ENCODE results near the gene CAPN14.

Gene CAPN14

GRCh38 chr2:31217465-31218200 lies at the start of gene CAPN14:
Gene CAPN14, minus strand, starts transcription at chr2:31217515. Its CDS starts 12,068 bp downstream, at chr2:31205447.
- H3K4me3 ChIP-seq (ENCODE audit: control insufficient read depth, low read depth, low read length), result no peak within 1 kb of the TSS
- TF ChIP-seq CTCF (conservative IDR thresholded peaks at IDR 0.05; ENCODE audit: control insufficient read depth, insufficient read depth, low read depth, low read length), result no peak
- DNase-seq (ENCODE audit: low read depth), result no peak

GRCh38 chr2:31266804-31267203 lies 49.5 kb upstream of the CAPN14 start:
- TF ChIP-seq CTCF (conservative IDR thresholded peaks at IDR 0.05; ENCODE audit: control insufficient read depth, insufficient read depth, low read depth, low read length), result no peak
- no peak overlapping the region for H3K4me3 ChIP-seq (ENCODE audit: control insufficient read depth, low read depth, low read length)
- no peak for DNase-seq (ENCODE audit: low read depth)

GRCh38 chr2:31265234-31265633 lies 47.9 kb upstream of the CAPN14 start:
- no peak for DNase-seq (ENCODE audit: low read depth)
- TF ChIP-seq CTCF (conservative IDR thresholded peaks at IDR 0.05; ENCODE audit: control insufficient read depth, insufficient read depth, low read depth, low read length), result no peak

GRCh38 chr2:31263636-31264190 lies 46.4 kb upstream of the CAPN14 start:
- no peak for DNase-seq (ENCODE audit: low read depth)
- no peak for TF ChIP-seq CTCF (conservative IDR thresholded peaks at IDR 0.05; ENCODE audit: control insufficient read depth, insufficient read depth, low read depth, low read length)
- H3K4me3 ChIP-seq (ENCODE audit: control insufficient read depth, low read depth, low read length), result no peak overlapping the region

More at GRCh38 chr2:31265234-31265633, 47.9 kb upstream of the CAPN14 start:
- H3K4me3 ChIP-seq (ENCODE audit: control insufficient read depth, low read depth, low read length), result no peak overlapping the region

GRCh38 chr2:31260870-31261269 lies 43.6 kb upstream of the CAPN14 start:
- no peak overlapping the region for H3K4me3 ChIP-seq (ENCODE audit: control insufficient read depth, low read depth, low read length)
- DNase-seq (ENCODE audit: low read depth), result no peak
- TF ChIP-seq CTCF (conservative IDR thresholded peaks at IDR 0.05; ENCODE audit: control insufficient read depth, insufficient read depth, low read depth, low read length), result no peak

GRCh38 chr2:31259075-31259474 lies 41.8 kb upstream of the CAPN14 start:
- no peak for TF ChIP-seq CTCF (conservative IDR thresholded peaks at IDR 0.05; ENCODE audit: control insufficient read depth, insufficient read depth, low read depth, low read length)
- no peak overlapping the region for H3K4me3 ChIP-seq (ENCODE audit: control insufficient read depth, low read depth, low read length)
- no peak for DNase-seq (ENCODE audit: low read depth)

All from fibroblast of mammary gland (primary cell).